ENCODE results near the gene TTC21B.

Gene TTC21B

GRCh38 chr2:165953655-165954606 lies at the start of gene TTC21B (continued):
- no peak for TF ChIP-seq ZSCAN18 (tag by site-specific recombination; IDR thresholded peaks at IDR 0.05)
- no peak for TF ChIP-seq ZNF140 (tag by site-specific recombination; IDR thresholded peaks at IDR 0.05)
- no peak for TF ChIP-seq PBX3 (CRISPR knock-in tag; IDR thresholded peaks at IDR 0.05)
- TF ChIP-seq ZNF132 (tag by site-specific recombination; IDR thresholded peaks at IDR 0.05; ENCODE audit: borderline replicate concordance) = no peak
- TF ChIP-seq, protein P1, sequence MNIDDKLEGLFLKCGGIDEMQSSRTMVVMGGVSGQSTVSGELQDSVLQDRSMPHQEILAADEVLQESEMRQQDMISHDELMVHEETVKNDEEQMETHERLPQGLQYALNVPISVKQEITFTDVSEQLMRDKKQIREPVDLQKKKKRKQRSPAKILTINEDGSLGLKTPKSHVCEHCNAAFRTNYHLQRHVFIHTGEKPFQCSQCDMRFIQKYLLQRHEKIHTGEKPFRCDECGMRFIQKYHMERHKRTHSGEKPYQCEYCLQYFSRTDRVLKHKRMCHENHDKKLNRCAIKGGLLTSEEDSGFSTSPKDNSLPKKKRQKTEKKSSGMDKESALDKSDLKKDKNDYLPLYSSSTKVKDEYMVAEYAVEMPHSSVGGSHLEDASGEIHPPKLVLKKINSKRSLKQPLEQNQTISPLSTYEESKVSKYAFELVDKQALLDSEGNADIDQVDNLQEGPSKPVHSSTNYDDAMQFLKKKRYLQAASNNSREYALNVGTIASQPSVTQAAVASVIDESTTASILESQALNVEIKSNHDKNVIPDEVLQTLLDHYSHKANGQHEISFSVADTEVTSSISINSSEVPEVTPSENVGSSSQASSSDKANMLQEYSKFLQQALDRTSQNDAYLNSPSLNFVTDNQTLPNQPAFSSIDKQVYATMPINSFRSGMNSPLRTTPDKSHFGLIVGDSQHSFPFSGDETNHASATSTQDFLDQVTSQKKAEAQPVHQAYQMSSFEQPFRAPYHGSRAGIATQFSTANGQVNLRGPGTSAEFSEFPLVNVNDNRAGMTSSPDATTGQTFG (tag by site-specific recombination; IDR thresholded peaks at IDR 0.05; ENCODE audit: borderline replicate concordance) = no peak
- no peak for TF ChIP-seq OVOL3 (tag by site-specific recombination; IDR thresholded peaks at IDR 0.05)
- TF ChIP-seq WT1 (tag by site-specific recombination; IDR thresholded peaks at IDR 0.05) = peak; percentile 32; the same call in 1 of the 2 replicates
- TF ChIP-seq PRDM2 (tag by site-specific recombination; IDR thresholded peaks at IDR 0.05; ENCODE audit: borderline replicate concordance) = no peak
- no peak for TF ChIP-seq ZNF133 (tag by site-specific recombination; IDR thresholded peaks at IDR 0.05)
- TF ChIP-seq MEIS1 (CRISPR knock-in tag; IDR thresholded peaks at IDR 0.05; ENCODE audit: borderline replicate concordance) = no peak
- TF ChIP-seq ZNF423 (tag by site-specific recombination; IDR thresholded peaks at IDR 0.05) = peak; percentile 61
- no peak for TF ChIP-seq ZNF433 (tag by site-specific recombination; IDR thresholded peaks at IDR 0.05; ENCODE audit: low read depth)
- TF ChIP-seq ZNF48 (tag by site-specific recombination; IDR thresholded peaks at IDR 0.05) = no peak
- TF ChIP-seq, protein P2, sequence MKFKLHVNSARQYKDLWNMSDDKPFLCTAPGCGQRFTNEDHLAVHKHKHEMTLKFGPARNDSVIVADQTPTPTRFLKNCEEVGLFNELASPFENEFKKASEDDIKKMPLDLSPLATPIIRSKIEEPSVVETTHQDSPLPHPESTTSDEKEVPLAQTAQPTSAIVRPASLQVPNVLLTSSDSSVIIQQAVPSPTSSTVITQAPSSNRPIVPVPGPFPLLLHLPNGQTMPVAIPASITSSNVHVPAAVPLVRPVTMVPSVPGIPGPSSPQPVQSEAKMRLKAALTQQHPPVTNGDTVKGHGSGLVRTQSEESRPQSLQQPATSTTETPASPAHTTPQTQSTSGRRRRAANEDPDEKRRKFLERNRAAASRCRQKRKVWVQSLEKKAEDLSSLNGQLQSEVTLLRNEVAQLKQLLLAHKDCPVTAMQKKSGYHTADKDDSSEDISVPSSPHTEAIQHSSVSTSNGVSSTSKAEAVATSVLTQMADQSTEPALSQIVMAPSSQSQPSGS (tag by site-specific recombination; IDR thresholded peaks at IDR 0.05; ENCODE audit: low read depth) = no peak
- peak; percentile 79 for TF ChIP-seq ZBTB11 (tag by site-specific recombination; conservative IDR thresholded peaks at IDR 0.05; ENCODE audit: low read depth)
- TF ChIP-seq ZSCAN4 (tag by site-specific recombination; IDR thresholded peaks at IDR 0.05) = no peak
- TF ChIP-seq, protein P3, sequence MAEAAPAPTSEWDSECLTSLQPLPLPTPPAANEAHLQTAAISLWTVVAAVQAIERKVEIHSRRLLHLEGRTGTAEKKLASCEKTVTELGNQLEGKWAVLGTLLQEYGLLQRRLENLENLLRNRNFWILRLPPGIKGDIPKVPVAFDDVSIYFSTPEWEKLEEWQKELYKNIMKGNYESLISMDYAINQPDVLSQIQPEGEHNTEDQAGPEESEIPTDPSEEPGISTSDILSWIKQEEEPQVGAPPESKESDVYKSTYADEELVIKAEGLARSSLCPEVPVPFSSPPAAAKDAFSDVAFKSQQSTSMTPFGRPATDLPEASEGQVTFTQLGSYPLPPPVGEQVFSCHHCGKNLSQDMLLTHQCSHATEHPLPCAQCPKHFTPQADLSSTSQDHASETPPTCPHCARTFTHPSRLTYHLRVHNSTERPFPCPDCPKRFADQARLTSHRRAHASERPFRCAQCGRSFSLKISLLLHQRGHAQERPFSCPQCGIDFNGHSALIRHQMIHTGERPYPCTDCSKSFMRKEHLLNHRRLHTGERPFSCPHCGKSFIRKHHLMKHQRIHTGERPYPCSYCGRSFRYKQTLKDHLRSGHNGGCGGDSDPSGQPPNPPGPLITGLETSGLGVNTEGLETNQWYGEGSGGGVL (tag by site-specific recombination; IDR thresholded peaks at IDR 0.05) = no peak; the same call in 1 of the 2 replicates
